Right atrium auricular region (tissue), 2 donors: ENCODE measurements around the gene SH3D21. TPM values are rescaled to one million over a fixed set of nuclear protein-coding genes. Genes with fewer than 3 reads are reported as not detected.

Experiments used
- DNase-seq: peaks from one replicate; pipeline ENCODE4 v3.0.0-alpha.2; 2019; ENCODE audit warnings: low spot score
- H3K27ac ChIP-seq, 2 donors: fragments of 200-600 bp; sonication (generic); 1 replicate in 1 of 2; 2 replicates in 1 of 2; pipeline ENCODE4 v1.5.1; 2016 to 2019
- H3K27me3 ChIP-seq, 2 donors: fragments of 200-600 bp; sonication (generic); one replicate each; pipeline versions ENCODE4 v1.5.1 to v1.6.0; 2017 to 2019
- H3K36me3 ChIP-seq: fragments of 200-600 bp; sonication (generic); one replicate; pipeline ENCODE4 v1.5.1; 2016
- H3K4me1 ChIP-seq, 2 donors: fragments of 200-600 bp; sonication (generic); one replicate each; pipeline versions ENCODE4 v1.5.1 to v1.6.0; 2017 to 2019
- H3K4me3 ChIP-seq, 2 donors: fragments of 200-600 bp; sonication (generic); 1 replicate in 1 of 2; 2 replicates in 1 of 2; pipeline ENCODE4 v1.5.1; 2017 to 2019; ENCODE audit warnings: mild to moderate bottlenecking in 1 of 2, moderate library complexity in 1 of 2
- H3K9me3 ChIP-seq, 2 donors: fragments of 200-600 bp; sonication (generic); one replicate each; pipeline ENCODE4 v1.5.1; 2019
- CTCF ChIP-seq, 2 donors: fragments of 200-600 bp; sonication (generic); IDR thresholded peaks; one replicate each; pipeline ENCODE4 v1.5.1; 2019; ENCODE audit warnings: antibody characterized with exemption in 2 of 2
- total RNA-seq, 2 donors: library from RNA; depleted of rRNA; stranded (reverse); fragments of >200 nt; gene quantifications; one replicate each; pipeline ENCODE4 v1.1.0, GENCODE V29; 2016

The SH3D21 gene
- total RNA-seq, 2 donors from 2014 or later: 1.2 to 1.4 TPM

- no peaks in the 10 kb centered on the region for H3K27me3 ChIP-seq
- H3K27ac ChIP-seq: no peak overlapping the region
- H3K9me3 ChIP-seq: no peaks in the 10 kb centered on the region
- H3K36me3 ChIP-seq: peaks cover 4% of the 10 kb centered on the region
- H3K4me1 ChIP-seq: peaks cover 0 to 64% of the 10 kb centered on the region in 2 donors
- H3K4me3 ChIP-seq: no peak overlapping the region
- peak; percentile 84 for DNase-seq
- peak; percentile 91 to 97 for TF ChIP-seq CTCF (IDR thresholded peaks at IDR 0.05)
Observed at GRCh38 chr1:36369061-36369861, 63.1 kb downstream of the SH3D21 start.

Other genes starting within 250 kb of the SH3D21 start
- under 1 TPM in 1 of 2 donors, not detected in 1; 0.41 TPM for gene TEKT2, start 222.3 kb upstream of the SH3D21 start, total RNA-seq
- 10 to 100 TPM; 24.3 to 25.6 TPM for gene ADPRS, start 217.5 kb upstream of the SH3D21 start, total RNA-seq
- 1 to 10 TPM; 3.5 to 4.5 TPM for gene COL8A2, start 181.1 kb upstream of the SH3D21 start, total RNA-seq
- 10 to 100 TPM; 62.0 to 81.6 TPM for gene TRAPPC3, start 156.9 kb upstream of the SH3D21 start, total RNA-seq
- gene MAP7D1, start 150.2 kb upstream of the SH3D21 start, total RNA-seq: 100 to 1,000 TPM; 353 to 356 TPM
- gene THRAP3, start 81.9 kb upstream of the SH3D21 start, total RNA-seq: 10 to 100 TPM; 64.3 to 66.4 TPM
- 10 to 100 TPM; 24.6 to 45.8 TPM for gene EVA1B, start 17.3 kb downstream of the SH3D21 start, total RNA-seq
- 10 to 100 TPM; 50.5 to 74.7 TPM for gene STK40, start 79.6 kb downstream of the SH3D21 start, total RNA-seq
- gene LSM10, start 91.5 kb downstream of the SH3D21 start, total RNA-seq: 10 to 100 TPM; 55.3 to 59.9 TPM
- 1 to 10 TPM; 4.9 to 7.9 TPM for gene OSCP1, start 144.1 kb downstream of the SH3D21 start, total RNA-seq
- 10 to 100 TPM; 81.4 to 93.4 TPM for gene MRPS15, start 158.0 kb downstream of the SH3D21 start, total RNA-seq
- gene CSF3R, start 176.5 kb downstream of the SH3D21 start, total RNA-seq: 1 to 10 TPM; 3.4 to 9.3 TPM